Hepatocyte (in vitro differentiated cells): ENCODE results near the gene TMEM131L.

Experiments
- CTCF ChIP-seq: fragments of 200-600 bp; sonication (generic); IDR thresholded peaks from 2 replicates; pipeline ENCODE4 v1.5.1; 2016; ENCODE audit warnings: antibody characterized with exemption, mild to moderate bottlenecking; ENCODE audit not compliant: poor library complexity
- EZH2 ChIP-seq: fragments of 200-600 bp; sonication (generic); IDR thresholded peaks from 2 replicates; pipeline ENCODE4 v1.6.1; 2016; ENCODE audit warnings: antibody characterized with exemption, mild to moderate bottlenecking, borderline replicate concordance
- EZH2phosphoT487 ChIP-seq: fragments of 200-600 bp; sonication (generic); IDR thresholded peaks from one replicate; pipeline ENCODE4 v1.6.1; 2018; ENCODE audit warnings: antibody characterized with exemption, mild to moderate bottlenecking, low read depth, moderate library complexity; ENCODE audit not compliant: unreplicated experiment, severe bottlenecking

GRCh38 chr4:153523164-153523796 lies 57.1 kb downstream of the TMEM131L start:
- no peak for TF ChIP-seq CTCF
- TF ChIP-seq EZH2phosphoT487, result no peak
- no peak for TF ChIP-seq EZH2
